Lower leg skin (tissue), 3 donors: ENCODE results near the gene NUDC.

Experiments
- POLR2A ChIP-seq, 2 donors: fragments of 450-650 bp; IDR thresholded peaks; one replicate each; pipeline ENCODE4 v1.6.1; 2016 to 2017; ENCODE audit warnings: antibody characterized with exemption in 2 of 2, mild to moderate bottlenecking in 1 of 2, moderate library complexity in 1 of 2
- TF ChIP-seq, protein P1 (sequence below), 3 donors: fragments of 450-650 bp; IDR thresholded peaks; one replicate each; pipeline ENCODE4 v1.5.1; 2016; ENCODE audit warnings: antibody characterized with exemption in 3 of 3, mild to moderate bottlenecking in 3 of 3, moderate library complexity in 2 of 3

- TF ChIP-seq, protein P1, sequence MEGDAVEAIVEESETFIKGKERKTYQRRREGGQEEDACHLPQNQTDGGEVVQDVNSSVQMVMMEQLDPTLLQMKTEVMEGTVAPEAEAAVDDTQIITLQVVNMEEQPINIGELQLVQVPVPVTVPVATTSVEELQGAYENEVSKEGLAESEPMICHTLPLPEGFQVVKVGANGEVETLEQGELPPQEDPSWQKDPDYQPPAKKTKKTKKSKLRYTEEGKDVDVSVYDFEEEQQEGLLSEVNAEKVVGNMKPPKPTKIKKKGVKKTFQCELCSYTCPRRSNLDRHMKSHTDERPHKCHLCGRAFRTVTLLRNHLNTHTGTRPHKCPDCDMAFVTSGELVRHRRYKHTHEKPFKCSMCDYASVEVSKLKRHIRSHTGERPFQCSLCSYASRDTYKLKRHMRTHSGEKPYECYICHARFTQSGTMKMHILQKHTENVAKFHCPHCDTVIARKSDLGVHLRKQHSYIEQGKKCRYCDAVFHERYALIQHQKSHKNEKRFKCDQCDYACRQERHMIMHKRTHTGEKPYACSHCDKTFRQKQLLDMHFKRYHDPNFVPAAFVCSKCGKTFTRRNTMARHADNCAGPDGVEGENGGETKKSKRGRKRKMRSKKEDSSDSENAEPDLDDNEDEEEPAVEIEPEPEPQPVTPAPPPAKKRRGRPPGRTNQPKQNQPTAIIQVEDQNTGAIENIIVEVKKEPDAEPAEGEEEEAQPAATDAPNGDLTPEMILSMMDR (IDR thresholded peaks at IDR 0.05): peak in 1 of 3 donors; percentile 68
- no peak for TF ChIP-seq POLR2A (IDR thresholded peaks at IDR 0.05)
Observed at GRCh38 chr1:26993237-26994019, 71.9 kb downstream of the NUDC start, which contains the start of gene TRNP1.
